Breast epithelium (tissue), 3 donors: ENCODE data around the gene GNG7.

Source experiments
- POLR2A ChIP-seq: fragments of 450-650 bp; IDR thresholded peaks from one replicate; pipeline ENCODE4 v1.6.1; 2016; ENCODE audit warnings: antibody characterized with exemption, mild to moderate bottlenecking, moderate library complexity
- POLR2AphosphoS5 ChIP-seq, 3 donors: sonication (generic); formaldehyde crosslinking; IDR thresholded peaks; one replicate each; pipeline ENCODE4 v1.6.1; 2017; ENCODE audit warnings: antibody characterized with exemption in 3 of 3
- TF ChIP-seq, protein P1 (sequence below), 3 donors: fragments of 450-650 bp; IDR thresholded peaks; one replicate each; pipeline ENCODE4 v1.5.1; 2016 to 2017; ENCODE audit warnings: antibody characterized with exemption in 3 of 3, mild to moderate bottlenecking in 3 of 3, moderate library complexity in 3 of 3

DNA sequence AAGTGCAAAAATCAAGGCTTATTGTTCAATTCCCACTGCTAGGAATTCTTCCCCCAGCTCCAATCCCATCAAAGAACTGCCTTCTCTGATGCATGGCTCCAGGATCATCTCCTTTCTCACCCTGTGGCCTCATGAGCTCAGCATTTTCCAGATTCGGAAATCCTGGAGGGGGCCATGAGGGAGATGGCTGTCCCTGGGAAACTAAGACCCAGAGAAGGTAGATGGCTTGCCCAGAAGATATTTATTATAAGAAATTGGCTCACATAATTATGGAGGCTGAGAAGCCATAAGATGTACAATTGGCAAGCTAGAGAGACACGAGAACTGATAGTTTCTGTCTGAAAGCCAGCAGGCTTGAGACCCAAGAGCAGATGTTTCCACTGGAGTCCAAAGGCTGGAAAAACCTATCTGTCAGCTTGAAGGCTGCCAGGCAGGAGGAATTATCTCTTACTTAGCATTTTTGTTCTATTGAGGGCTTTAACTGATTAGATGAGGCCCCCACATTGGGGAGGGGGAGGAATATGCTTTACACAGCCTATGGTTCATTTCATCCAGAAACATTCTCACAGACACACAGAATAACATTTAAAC lies 168.0 kb downstream of the GNG7 start:
- TF ChIP-seq, protein P1, sequence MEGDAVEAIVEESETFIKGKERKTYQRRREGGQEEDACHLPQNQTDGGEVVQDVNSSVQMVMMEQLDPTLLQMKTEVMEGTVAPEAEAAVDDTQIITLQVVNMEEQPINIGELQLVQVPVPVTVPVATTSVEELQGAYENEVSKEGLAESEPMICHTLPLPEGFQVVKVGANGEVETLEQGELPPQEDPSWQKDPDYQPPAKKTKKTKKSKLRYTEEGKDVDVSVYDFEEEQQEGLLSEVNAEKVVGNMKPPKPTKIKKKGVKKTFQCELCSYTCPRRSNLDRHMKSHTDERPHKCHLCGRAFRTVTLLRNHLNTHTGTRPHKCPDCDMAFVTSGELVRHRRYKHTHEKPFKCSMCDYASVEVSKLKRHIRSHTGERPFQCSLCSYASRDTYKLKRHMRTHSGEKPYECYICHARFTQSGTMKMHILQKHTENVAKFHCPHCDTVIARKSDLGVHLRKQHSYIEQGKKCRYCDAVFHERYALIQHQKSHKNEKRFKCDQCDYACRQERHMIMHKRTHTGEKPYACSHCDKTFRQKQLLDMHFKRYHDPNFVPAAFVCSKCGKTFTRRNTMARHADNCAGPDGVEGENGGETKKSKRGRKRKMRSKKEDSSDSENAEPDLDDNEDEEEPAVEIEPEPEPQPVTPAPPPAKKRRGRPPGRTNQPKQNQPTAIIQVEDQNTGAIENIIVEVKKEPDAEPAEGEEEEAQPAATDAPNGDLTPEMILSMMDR (IDR thresholded peaks at IDR 0.05): no peak
- no peak for TF ChIP-seq POLR2A
- no peak for TF ChIP-seq POLR2AphosphoS5 (IDR thresholded peaks at IDR 0.05)
